Testis (tissue), 2 donors: Measurements from ENCODE around the gene DNAJB6.

ENCODE experiments used
- POLR2A ChIP-seq: fragments of 450-650 bp; IDR thresholded peaks from one replicate; pipeline ENCODE4 v1.6.1; 2017; ENCODE audit warnings: antibody characterized with exemption, mild to moderate bottlenecking, moderate library complexity
- TF ChIP-seq, protein P1 (sequence below), 3 experiments: fragments of 450-650 bp in 2 of 3; fragments of 200-600 bp in 1 of 3; sonication (generic) in 1 of 3; IDR thresholded peaks; one replicate each; pipeline ENCODE4 v1.5.1; 2016 to 2019; ENCODE audit warnings: antibody characterized with exemption in 3 of 3, mild to moderate bottlenecking in 2 of 3, moderate library complexity in 1 of 3

DNA sequence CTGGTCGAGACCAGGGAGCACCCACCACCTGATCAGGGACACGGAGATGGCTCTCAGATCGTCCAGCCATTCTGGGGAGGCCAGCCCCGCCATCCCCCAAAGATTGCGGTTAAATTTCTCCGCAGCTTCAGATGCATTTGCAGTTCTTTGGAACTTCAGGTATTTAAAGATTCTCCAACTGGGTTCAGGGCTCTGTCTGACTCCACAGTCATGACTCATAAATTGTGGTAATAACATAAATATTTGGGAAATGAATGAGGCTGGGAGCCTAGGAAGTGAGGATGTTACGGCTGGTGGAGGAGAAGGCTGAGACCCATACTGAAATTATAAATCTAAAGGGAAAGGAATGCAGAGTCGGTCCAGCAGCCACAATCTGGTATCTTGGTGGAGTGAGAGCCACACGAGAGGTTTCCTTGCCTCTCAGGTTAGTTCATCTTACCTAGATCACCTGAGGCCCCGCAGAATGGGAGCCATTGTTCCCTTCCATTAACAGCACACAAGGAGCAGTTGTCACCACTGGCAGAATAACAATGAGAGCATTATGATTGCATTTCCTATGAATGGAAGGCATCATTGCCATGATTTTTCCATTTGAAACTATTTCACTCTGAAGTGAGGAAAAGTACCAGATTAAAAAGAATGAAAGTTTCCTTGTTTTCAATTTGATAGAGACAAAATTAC is 26.7 kb upstream of the DNAJB6 start:
- no peak for TF ChIP-seq POLR2A
- TF ChIP-seq, protein P1, sequence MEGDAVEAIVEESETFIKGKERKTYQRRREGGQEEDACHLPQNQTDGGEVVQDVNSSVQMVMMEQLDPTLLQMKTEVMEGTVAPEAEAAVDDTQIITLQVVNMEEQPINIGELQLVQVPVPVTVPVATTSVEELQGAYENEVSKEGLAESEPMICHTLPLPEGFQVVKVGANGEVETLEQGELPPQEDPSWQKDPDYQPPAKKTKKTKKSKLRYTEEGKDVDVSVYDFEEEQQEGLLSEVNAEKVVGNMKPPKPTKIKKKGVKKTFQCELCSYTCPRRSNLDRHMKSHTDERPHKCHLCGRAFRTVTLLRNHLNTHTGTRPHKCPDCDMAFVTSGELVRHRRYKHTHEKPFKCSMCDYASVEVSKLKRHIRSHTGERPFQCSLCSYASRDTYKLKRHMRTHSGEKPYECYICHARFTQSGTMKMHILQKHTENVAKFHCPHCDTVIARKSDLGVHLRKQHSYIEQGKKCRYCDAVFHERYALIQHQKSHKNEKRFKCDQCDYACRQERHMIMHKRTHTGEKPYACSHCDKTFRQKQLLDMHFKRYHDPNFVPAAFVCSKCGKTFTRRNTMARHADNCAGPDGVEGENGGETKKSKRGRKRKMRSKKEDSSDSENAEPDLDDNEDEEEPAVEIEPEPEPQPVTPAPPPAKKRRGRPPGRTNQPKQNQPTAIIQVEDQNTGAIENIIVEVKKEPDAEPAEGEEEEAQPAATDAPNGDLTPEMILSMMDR (IDR thresholded peaks at IDR 0.05) = no peak
